Measurements from ENCODE around the gene SAXO1.

The SAXO1 gene

DNA sequence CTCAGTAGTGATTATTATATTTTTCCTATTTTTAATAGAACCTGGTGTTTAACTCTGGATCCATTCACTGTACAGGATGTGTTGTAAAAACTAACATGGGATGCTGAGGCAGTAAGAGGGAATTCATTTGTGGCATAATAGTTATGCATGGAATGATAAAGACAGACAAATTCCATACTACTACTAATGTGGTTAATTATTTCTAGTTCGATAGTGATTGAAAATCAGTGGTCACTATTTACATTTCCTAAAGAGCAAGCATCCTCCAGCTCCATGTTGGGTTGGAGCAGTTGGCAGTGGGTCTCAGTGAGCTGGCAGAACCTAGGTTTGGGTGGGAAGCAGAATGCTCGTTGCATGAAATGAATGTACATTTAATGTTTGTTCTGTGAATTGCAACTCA is 122.6 kb downstream of the SAXO1 start:
- TF ChIP-seq, protein P1, sequence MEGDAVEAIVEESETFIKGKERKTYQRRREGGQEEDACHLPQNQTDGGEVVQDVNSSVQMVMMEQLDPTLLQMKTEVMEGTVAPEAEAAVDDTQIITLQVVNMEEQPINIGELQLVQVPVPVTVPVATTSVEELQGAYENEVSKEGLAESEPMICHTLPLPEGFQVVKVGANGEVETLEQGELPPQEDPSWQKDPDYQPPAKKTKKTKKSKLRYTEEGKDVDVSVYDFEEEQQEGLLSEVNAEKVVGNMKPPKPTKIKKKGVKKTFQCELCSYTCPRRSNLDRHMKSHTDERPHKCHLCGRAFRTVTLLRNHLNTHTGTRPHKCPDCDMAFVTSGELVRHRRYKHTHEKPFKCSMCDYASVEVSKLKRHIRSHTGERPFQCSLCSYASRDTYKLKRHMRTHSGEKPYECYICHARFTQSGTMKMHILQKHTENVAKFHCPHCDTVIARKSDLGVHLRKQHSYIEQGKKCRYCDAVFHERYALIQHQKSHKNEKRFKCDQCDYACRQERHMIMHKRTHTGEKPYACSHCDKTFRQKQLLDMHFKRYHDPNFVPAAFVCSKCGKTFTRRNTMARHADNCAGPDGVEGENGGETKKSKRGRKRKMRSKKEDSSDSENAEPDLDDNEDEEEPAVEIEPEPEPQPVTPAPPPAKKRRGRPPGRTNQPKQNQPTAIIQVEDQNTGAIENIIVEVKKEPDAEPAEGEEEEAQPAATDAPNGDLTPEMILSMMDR (IDR thresholded peaks at IDR 0.05; ENCODE audit: extremely low read depth, missing control alignments): no peak

DNA sequence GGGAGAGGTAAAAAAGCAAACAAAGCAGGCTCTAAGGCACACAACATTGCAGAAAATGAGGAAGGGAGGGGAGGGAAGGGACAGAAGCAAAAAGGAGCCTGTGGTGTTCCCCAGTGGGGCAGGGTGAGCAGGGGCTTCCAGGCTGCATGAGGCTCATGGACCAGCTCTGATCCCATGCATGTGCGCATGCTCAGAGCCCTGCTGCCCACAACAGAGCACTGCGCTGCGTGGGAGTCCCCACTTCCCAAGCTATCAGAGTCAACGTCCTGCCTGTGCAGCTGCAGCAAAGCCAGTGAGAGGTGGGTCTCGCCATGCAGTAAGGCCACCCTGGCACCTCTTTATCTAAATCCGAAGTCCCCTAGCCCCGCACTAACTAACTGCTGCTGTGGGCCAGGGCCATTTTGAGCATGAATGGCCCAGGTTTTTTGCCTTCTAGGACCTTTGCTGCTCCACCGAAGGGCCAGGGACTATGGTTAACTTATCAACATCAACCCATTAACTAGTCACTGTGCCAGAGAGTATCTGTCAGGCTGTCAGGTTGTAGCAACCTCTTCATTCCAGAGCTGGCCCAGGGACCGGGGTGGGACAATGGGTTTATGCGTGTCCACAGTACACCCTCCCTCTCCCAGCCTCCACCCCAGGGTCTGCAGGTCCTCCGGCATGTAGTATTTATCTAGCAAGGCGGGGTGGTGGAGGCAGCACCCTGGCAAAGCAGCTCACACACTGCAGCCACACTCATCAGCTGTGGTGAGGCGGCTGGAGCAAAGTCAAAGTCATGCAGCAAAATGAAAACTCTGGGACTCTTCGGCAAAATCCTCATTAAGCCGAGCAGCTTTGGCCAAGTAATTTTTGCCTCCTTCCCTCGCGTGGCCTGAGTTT is 123.6 kb downstream of the SAXO1 start:
- TF ChIP-seq, protein P1 (IDR thresholded peaks at IDR 0.05; ENCODE audit: extremely low read depth, missing control alignments): no peak
- DNase-seq (ENCODE audit: low spot score): no peak

More for the DNA sequence above, 122.6 kb downstream of the SAXO1 start:
- DNase-seq (ENCODE audit: low spot score): no peak

DNA sequence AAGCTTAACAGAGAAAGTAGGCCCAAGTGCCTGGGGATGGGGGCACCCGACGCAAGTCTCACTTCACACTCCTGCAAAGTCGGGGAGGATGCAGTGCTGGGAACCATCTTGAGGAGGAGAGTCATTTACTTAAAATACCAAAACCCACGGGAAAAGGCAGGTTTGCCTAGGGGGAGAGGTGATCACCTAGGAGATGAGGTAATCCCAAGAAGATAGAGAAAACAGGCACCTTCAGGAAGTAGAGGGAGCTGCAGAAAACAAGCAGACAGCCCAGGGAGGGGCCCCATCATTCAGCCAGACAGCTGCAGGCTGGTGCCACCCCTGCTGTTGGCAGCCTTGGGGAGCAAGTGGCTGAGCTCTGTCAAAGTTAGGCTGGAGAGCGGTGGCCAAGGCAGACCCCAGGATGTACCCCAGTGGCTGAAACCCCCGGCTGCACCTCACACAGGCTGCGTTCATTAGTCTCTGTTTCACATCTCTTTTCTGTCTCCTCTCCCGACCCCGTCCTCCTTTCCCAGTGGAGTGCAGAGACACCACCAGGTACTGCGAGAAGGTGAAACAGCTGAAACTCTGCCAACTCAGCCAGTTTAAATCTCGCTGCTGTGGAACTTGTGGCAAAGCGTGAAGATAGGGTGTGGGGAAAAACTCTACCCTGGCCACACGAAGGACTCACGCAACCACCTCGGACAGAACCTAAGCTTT is 124.9 kb downstream of the SAXO1 start:
- TF ChIP-seq, protein P1 (IDR thresholded peaks at IDR 0.05; ENCODE audit: extremely low read depth, missing control alignments): no peak
- DNase-seq (ENCODE audit: low spot score): no peak

DNA sequence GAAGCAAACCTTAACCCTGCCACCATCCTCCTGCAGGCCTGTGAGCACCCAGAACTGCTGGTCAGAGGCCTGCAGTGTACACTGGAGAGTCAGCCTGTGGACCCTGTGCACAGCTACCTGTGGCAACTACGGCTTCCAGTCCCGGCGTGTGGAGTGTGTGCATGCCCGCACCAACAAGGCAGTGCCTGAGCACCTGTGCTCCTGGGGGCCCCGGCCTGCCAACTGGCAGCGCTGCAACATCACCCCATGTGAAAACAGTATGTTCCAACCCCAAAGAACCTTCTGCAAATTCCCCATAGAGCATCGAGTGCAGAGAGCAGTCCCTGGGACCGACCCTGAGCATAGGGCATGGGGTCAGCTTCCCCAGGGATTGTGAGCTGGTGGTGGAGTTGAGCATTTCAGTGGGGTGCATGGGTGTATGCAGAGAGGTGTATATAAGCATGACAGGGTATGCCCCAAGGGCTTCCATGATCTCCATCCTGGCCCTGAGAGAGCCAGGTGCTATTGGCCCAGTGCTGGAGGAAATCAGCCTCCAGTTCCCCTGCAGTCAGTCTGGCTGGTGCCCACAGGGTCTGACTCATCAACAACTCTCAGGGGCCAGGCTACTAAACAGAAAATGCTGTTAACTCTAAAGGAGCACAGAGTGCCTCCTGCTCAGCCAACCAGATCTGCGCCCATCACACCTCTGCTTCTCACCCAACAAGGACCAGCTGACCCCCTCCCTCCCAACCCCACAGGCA is 126.2 kb downstream of the SAXO1 start:
- TF ChIP-seq, protein P1 (IDR thresholded peaks at IDR 0.05; ENCODE audit: extremely low read depth, missing control alignments): no peak
- DNase-seq (ENCODE audit: low spot score): no peak

DNA sequence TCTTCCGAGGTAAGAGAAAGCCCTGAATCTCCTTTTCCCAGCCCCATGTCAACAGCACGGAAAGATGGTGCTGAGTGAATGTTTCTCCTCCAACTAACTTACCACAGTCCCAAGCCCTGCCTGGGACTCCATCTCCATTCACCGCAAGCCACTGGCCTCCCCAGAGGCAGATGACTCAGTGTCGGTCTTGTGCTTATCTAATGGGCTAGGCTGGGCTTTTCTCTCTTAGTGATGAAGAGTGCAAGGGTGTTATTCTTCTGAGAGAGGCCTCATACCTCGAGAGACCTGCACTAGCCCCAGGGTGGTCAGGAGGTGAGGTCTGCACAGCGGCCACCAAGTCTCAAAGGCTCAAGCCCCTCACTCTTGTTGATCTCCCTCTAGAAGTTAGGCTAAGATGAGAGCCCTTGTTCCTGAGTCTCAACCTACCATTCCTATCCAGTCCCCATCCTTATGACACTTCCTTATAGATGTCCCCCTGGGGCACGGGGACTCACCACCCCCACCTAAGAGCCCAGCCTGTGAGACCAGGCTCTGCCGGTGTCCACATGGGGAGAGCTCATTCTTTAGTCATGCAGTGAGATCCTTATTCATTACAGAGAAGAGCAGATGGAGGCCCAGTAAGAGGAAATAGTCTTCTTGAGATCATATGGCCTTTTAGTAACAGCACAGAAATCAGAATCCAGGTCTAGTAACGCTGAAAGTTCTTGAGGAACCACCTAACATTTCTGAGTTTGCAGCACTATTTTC is 127.0 kb downstream of the SAXO1 start:
- DNase-seq (ENCODE audit: low spot score): no peak
- TF ChIP-seq, protein P1 (IDR thresholded peaks at IDR 0.05; ENCODE audit: extremely low read depth, missing control alignments): no peak

DNA sequence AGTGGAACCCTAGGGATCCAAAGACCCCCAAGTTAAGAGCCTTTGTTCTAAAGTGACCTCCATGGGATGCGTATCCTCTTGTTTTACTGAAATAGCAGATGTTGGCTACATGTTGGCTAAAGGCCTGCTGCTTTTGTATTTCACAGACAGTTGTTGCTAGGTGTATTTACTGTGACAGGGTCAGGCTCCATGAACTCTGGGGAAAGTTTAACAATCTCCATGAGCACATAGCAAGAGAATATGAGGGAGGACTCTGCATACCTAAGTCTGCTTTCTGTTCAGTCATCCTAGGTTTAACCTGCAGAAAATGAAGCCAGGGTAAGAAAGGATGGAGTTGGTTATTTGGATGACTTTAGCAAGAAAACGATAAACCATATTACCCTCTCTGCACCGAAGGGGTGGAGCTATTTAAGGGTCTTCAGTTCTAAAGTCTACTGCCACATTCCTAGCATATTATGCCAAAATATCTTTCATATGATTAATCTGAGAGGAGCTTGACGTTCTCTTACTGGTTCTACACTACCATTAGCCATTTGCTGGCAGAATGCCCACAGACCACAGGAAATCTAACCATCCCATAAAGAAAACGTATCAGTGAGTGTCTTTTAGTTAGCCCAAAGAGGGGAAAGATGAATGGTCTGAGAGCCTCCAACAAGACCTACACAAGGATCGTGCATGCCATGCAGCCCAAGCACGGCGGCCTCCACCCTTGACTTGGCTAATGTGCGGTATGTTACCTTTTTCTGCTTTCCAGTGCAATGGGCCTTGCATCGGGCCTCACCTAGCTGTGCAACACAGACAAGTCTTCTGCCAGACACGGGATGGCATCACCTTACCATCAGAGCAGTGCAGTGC is 127.8 kb downstream of the SAXO1 start:
- no peak for DNase-seq (ENCODE audit: low spot score)
- TF ChIP-seq, protein P1 (IDR thresholded peaks at IDR 0.05; ENCODE audit: extremely low read depth, missing control alignments): no peak
